H4 (cell line): ENCODE data around the gene BCAP31. TPM values are rescaled to one million over a fixed set of nuclear protein-coding genes. Genes with fewer than 3 reads are reported as not detected.

Source experiments
- DNase-seq: peaks from one replicate; pipeline ENCODE4 v3.0.0-alpha.2; 2015; ENCODE audit warnings: low spot score
- total RNA-seq: library from RNA; depleted of rRNA; stranded (reverse); fragments of >200 nt; shearing (Covaris generic); gene quantifications from 2 replicates; pipeline ENCODE4 v1.2.3, GENCODE V29; 2014; rRNA removed

Gene BCAP31
- total RNA-seq, 1 experiment from 2014 or later, result 264 TPM

DNA sequence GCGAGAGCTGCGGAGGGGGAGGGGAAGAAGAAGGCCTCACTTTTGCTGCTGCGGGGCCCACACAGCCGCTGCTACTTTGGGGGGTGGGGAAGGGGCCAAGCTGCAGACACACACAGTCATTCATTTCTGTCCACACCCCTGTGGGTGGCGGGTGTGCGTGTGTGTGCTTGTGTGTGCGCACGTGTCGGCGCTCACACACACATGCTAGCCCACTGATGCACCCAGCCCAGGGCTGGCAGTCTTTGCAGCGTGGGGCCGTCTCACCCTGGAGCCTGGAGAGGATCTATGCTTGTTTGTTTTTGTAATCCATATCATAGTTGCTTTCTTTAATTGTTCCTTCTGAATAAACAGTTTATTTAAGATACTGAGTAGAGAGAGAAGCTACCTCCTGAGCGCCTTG is 73.2 kb downstream of the BCAP31 start:
- no peak for DNase-seq

Other genes with a start within 250 kb of the BCAP31 start
- gene BGN, start 229.4 kb downstream of the BCAP31 start, total RNA-seq, result not detected in 2 replicates
- not detected in 2 replicates for gene ATP2B3, start 206.7 kb downstream of the BCAP31 start, total RNA-seq
- gene CCNQ, start 125.2 kb downstream of the BCAP31 start, total RNA-seq, result 31.4 and 36.2 TPM in 2 replicates
- gene DUSP9, start 77.2 kb downstream of the BCAP31 start, total RNA-seq, result 1.3 and 3.2 TPM in 2 replicates
- 0.70 and 4.4 TPM in 2 replicates for gene PNCK, start 50.6 kb downstream of the BCAP31 start, total RNA-seq
- gene SLC6A8, start 36.5 kb downstream of the BCAP31 start, total RNA-seq, result 21.7 and 43.3 TPM in 2 replicates
- gene ABCD1, start 469 bp upstream of the BCAP31 start, total RNA-seq, result 8.6 and 9.1 TPM in 2 replicates
- gene PLXNB3, start 39.9 kb upstream of the BCAP31 start, total RNA-seq, result 0.60 and 1.6 TPM in 2 replicates
- gene SRPK3, start 56.7 kb upstream of the BCAP31 start, total RNA-seq, result 0.06 and 0.35 TPM in 2 replicates
- gene IDH3G, start 70.0 kb upstream of the BCAP31 start, total RNA-seq, result 68.9 and 78.0 TPM in 2 replicates
- 254 and 289 TPM in 2 replicates for gene SSR4, start 70.3 kb upstream of the BCAP31 start, total RNA-seq
- 3.8 and 4.0 TPM in 2 replicates for gene PDZD4, start 106.2 kb upstream of the BCAP31 start, total RNA-seq
- 7.9 and 9.7 TPM in 2 replicates for gene L1CAM, start 161.8 kb upstream of the BCAP31 start, total RNA-seq
- 0.14 and 0.33 TPM in 2 replicates for gene AVPR2, start 180.3 kb upstream of the BCAP31 start, total RNA-seq
- gene ARHGAP4, start 201.9 kb upstream of the BCAP31 start, total RNA-seq, result 0.31 and 0.82 TPM in 2 replicates
- 167 and 216 TPM in 2 replicates for gene NAA10, start 210.7 kb upstream of the BCAP31 start, total RNA-seq
- gene RENBP, start 220.3 kb upstream of the BCAP31 start, total RNA-seq, result 0.10 TPM in 1 of 2 replicates, not detected in the other
- gene HCFC1, start 247.4 kb upstream of the BCAP31 start, total RNA-seq, result 19.4 and 23.5 TPM in 2 replicates
- 2.2 and 2.7 TPM in 2 replicates for gene TMEM187, start 248.4 kb upstream of the BCAP31 start, total RNA-seq